Prostate gland (tissue), 2 donors: ENCODE measurements around the gene GAMT.

Experiments used
- POLR2A ChIP-seq: fragments of 450-650 bp; IDR thresholded peaks from one replicate; pipeline ENCODE4 v1.6.1; 2016; ENCODE audit warnings: antibody characterized with exemption, mild to moderate bottlenecking
- POLR2AphosphoS5 ChIP-seq: sonication (generic); formaldehyde crosslinking; IDR thresholded peaks from one replicate; pipeline ENCODE4 v1.6.1; 2017; ENCODE audit warnings: antibody characterized with exemption
- TF ChIP-seq, protein P1 (sequence below), 4 experiments: fragments of 200-600 bp in 2 of 4; fragments of 450-650 bp in 2 of 4; sonication (generic) in 2 of 4; IDR thresholded peaks; 1 replicate in 3 of 4; 2 replicates in 1 of 4; pipeline ENCODE4 v1.5.1; 2016 to 2019; ENCODE audit warnings: antibody characterized with exemption in 4 of 4, mild to moderate bottlenecking in 2 of 4, moderate library complexity in 2 of 4

DNA sequence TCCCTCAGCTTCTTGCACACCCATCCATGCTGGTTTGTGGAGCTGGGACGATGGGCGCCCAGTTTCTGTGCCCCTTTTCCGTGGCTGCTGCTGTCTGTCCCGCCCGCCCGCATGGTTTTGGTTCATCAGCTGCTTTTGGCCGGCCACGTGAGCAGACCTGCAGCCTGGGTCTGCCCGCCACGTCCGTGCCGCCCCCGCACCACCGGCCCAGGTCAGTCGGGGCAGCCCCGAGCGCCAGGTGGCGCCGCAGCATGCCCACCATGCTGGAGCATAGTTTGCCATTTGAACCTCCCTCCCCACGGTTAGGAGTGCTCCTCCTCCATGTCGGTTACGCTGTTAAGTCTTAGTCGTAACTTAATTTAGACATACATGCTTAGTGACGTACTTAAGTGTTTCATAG is 21.6 kb upstream of the GAMT start:
- TF ChIP-seq, protein P1, sequence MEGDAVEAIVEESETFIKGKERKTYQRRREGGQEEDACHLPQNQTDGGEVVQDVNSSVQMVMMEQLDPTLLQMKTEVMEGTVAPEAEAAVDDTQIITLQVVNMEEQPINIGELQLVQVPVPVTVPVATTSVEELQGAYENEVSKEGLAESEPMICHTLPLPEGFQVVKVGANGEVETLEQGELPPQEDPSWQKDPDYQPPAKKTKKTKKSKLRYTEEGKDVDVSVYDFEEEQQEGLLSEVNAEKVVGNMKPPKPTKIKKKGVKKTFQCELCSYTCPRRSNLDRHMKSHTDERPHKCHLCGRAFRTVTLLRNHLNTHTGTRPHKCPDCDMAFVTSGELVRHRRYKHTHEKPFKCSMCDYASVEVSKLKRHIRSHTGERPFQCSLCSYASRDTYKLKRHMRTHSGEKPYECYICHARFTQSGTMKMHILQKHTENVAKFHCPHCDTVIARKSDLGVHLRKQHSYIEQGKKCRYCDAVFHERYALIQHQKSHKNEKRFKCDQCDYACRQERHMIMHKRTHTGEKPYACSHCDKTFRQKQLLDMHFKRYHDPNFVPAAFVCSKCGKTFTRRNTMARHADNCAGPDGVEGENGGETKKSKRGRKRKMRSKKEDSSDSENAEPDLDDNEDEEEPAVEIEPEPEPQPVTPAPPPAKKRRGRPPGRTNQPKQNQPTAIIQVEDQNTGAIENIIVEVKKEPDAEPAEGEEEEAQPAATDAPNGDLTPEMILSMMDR (IDR thresholded peaks at IDR 0.05), result no peak
- TF ChIP-seq POLR2AphosphoS5, result no peak
- no peak for TF ChIP-seq POLR2A
